ENCODE measurements around the gene SDSL.

The SDSL gene

GRCh38 chr12:113445544-113446171, 23.5 kb downstream of the SDSL start:
- no peak overlapping the region for H3K4me3 ChIP-seq (ENCODE audit: control insufficient read depth, low read depth, low read length)
- TF ChIP-seq, protein P1, sequence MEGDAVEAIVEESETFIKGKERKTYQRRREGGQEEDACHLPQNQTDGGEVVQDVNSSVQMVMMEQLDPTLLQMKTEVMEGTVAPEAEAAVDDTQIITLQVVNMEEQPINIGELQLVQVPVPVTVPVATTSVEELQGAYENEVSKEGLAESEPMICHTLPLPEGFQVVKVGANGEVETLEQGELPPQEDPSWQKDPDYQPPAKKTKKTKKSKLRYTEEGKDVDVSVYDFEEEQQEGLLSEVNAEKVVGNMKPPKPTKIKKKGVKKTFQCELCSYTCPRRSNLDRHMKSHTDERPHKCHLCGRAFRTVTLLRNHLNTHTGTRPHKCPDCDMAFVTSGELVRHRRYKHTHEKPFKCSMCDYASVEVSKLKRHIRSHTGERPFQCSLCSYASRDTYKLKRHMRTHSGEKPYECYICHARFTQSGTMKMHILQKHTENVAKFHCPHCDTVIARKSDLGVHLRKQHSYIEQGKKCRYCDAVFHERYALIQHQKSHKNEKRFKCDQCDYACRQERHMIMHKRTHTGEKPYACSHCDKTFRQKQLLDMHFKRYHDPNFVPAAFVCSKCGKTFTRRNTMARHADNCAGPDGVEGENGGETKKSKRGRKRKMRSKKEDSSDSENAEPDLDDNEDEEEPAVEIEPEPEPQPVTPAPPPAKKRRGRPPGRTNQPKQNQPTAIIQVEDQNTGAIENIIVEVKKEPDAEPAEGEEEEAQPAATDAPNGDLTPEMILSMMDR (conservative IDR thresholded peaks at IDR 0.05; ENCODE audit: control insufficient read depth, insufficient read depth, low read depth, low read length): no peak
- no peak for DNase-seq (ENCODE audit: low read depth)

DNA sequence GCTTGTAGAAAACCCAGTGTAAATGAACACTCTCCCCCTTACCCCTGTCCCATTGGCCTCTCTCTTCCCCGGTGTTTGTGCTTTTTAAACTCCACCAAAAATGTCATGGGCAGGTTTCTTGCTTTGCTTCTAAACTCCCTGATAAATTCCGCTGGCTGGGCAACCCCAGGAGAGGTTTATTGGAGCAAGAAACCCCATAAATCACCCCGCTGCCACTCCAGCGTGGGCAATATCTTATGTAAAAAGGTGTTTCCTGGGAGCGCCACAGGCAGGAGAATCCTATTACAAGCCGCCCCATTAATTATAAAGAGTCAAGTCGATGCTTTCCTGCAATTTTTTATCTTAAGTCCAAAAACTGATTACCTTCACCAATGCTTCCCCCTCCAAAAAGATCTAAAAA, 26.7 kb downstream of the SDSL start:
- DNase-seq (ENCODE audit: low read depth): no peak
- no peak overlapping the region for H3K4me3 ChIP-seq (ENCODE audit: control insufficient read depth, low read depth, low read length)
- TF ChIP-seq, protein P1 (conservative IDR thresholded peaks at IDR 0.05; ENCODE audit: control insufficient read depth, insufficient read depth, low read depth, low read length): no peak

DNA sequence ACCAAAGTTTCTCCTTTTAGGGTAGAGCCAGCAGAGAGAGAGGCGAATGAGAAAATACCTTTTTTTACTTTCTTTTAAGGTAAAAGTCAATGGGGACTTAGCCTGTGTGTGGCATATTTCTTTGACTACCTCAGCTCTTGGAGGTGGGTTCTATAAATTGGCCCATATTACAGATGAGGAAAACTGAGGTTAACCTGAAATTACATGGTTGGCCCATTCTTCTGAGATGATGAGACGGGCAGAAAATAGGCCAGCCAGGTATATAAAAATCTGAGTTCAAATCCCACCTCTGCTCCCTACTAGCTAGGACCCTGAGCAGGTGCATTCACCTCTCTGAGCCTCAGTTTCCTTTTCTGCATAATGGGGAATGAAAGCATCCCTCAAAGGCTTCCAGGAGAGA, 27.1 kb downstream of the SDSL start:
- TF ChIP-seq, protein P1 (conservative IDR thresholded peaks at IDR 0.05; ENCODE audit: control insufficient read depth, insufficient read depth, low read depth, low read length): no peak

GRCh38 chr12:113449839-113450238, 27.7 kb downstream of the SDSL start:
- TF ChIP-seq, protein P1 (conservative IDR thresholded peaks at IDR 0.05; ENCODE audit: control insufficient read depth, insufficient read depth, low read depth, low read length): no peak
- no peak for DNase-seq (ENCODE audit: low read depth)
- no peak overlapping the region for H3K4me3 ChIP-seq (ENCODE audit: control insufficient read depth, low read depth, low read length)

More for the DNA sequence above, 27.1 kb downstream of the SDSL start:
- DNase-seq (ENCODE audit: low read depth): no peak
- no peak overlapping the region for H3K4me3 ChIP-seq (ENCODE audit: control insufficient read depth, low read depth, low read length)

DNA sequence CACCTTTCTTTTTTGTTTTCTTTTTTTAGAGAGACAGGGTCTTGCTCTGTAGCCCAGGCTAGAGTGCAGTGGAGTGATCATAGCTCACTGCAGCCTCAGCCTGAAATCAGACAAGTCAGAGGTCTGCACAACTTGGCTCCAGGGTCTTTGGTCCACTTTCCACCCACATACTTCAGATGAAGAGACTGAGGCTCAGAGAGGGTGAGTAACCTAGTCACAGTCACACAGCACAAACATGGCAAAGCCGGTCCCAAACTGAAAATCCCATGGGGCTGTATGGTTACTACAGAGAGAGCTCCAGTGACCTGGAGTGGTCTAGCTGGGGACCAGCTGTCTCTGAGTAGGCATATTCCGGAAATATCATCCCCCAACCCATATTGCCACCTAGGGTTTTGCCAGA, 30.3 kb downstream of the SDSL start:
- H3K4me3 ChIP-seq (ENCODE audit: control insufficient read depth, low read depth, low read length): no peak overlapping the region
- DNase-seq (ENCODE audit: low read depth): no peak
- TF ChIP-seq, protein P1 (conservative IDR thresholded peaks at IDR 0.05; ENCODE audit: control insufficient read depth, insufficient read depth, low read depth, low read length): no peak

DNA sequence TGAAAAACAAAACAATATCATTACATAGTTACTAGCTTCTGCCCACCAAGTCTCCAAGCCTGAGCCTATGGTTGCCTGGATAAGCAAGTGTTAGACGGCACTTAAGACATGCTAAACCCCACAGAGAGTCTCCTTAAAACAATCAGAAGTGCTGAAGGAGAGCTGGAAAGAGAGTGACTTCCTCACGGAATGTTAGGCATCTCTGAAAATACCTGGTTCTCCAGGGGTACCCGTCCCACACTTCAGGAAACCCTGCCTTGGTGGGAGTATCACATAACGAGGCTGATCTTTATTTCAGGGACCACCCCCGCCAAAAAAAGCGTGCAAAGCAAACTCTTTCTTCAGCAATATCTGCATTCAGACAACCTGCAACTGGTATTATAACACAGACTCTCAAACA, 31.1 kb downstream of the SDSL start:
- H3K4me3 ChIP-seq (ENCODE audit: control insufficient read depth, low read depth, low read length): no peak overlapping the region
- no peak for DNase-seq (ENCODE audit: low read depth)
- TF ChIP-seq, protein P1 (conservative IDR thresholded peaks at IDR 0.05; ENCODE audit: control insufficient read depth, insufficient read depth, low read depth, low read length): no peak

DNA sequence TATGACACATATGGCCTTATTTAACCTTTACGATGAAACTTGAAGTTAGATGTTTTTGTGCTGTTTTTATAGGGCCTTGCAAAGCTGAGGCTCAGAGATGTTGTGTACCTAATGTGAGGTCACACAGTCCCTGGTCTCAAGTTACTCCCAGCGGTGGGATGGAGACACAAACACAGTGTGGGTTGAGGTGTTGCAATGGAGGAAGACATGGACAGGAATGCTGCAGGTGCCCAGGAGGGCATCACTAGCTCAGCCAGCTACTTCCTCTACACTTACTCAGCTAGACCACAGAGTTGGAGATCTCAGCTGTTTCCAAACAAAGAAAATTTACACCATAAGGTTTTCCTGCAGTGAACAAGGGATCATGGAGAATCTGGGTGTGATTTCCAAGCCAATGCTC, 34.0 kb downstream of the SDSL start:
- DNase-seq (ENCODE audit: low read depth): no peak
- TF ChIP-seq, protein P1 (conservative IDR thresholded peaks at IDR 0.05; ENCODE audit: control insufficient read depth, insufficient read depth, low read depth, low read length): no peak

More for the DNA sequence above, 34.0 kb downstream of the SDSL start:
- H3K4me3 ChIP-seq (ENCODE audit: control insufficient read depth, low read depth, low read length): no peak overlapping the region
